Skin epidermis (tissue), 12 donors: ENCODE measurements around the gene CEP192.
"Not testable (repeated sequence)": the region's sequence is repeated elsewhere in the genome, so short reads cannot be mapped to it uniquely, and the experiment has no call there.

Experiments used
- H3K27ac ChIP-seq, 21 experiments: fragments of 200-600 bp; sonication (generic) in 11 of 21; one replicate each; pipeline ENCODE4 v1.5.0; 2020; ENCODE audit warnings: mild to moderate bottlenecking in 3 of 21, inconsistent platforms in 2 of 21, moderate library complexity in 2 of 21
- H3K4me3 ChIP-seq, 7 experiments: fragments of 200-600 bp; sonication (generic) in 2 of 7; one replicate each; pipeline ENCODE4 v1.5.0; 2020; ENCODE audit warnings: inconsistent platforms in 2 of 7, mild to moderate bottlenecking in 2 of 7, moderate library complexity in 1 of 7

Gene CEP192

GRCh38 chr18:12990967-12991820 is at the start of gene CEP192:
Gene CEP192, plus strand, starts transcription at chr18:12991362. Its CDS starts 8,063 bp downstream, at chr18:12999425.
- Histone ChIP-seq H3K4me3 (peak within 1 kb of the TSS; percentile 82 to 93 (median 84)), H3K27ac (peak within 1 kb of the TSS; percentile 27 to 95 (median 89))

GRCh38 chr18:12943215-12943614 is 47.9 kb upstream of the CEP192 start:
- no peak overlapping the region for H3K27ac ChIP-seq
- H3K4me3 ChIP-seq, result no peak overlapping the region

GRCh38 chr18:12944709-12945108 is 46.5 kb upstream of the CEP192 start:
- Histone ChIP-seq H3K4me3 (no peak overlapping the region), H3K27ac (no peak overlapping the region)

- H3K27ac ChIP-seq, result peak overlapping the region; percentile 57 to 99 (median 93)
- H3K4me3 ChIP-seq, result peak overlapping the region; percentile 41 to 72 (median 59)
Observed at GRCh38 chr18:12946549-12947284, 44.4 kb upstream of the CEP192 start.

- H3K4me3 ChIP-seq, result peak within 1 kb of the TSS; percentile 41 to 72 (median 59)
- H3K27ac ChIP-seq, result peak within 1 kb of the TSS; percentile 68 to 99 (median 94)
Observed at GRCh38 chr18:12947285-12948049, 43.7 kb upstream of the CEP192 start, which contains the start of gene SEH1L. Gene SEH1L, plus strand, starts transcription at chr18:12948011. Its CDS starts 111 bp downstream, at chr18:12948122.

GRCh38 chr18:12948050-12948804 is 42.9 kb upstream of the CEP192 start:
- Histone ChIP-seq H3K27ac (peak overlapping the region; percentile 68 to 99 (median 93)), H3K4me3 (peak overlapping the region; percentile 41 to 72 (median 59))

GRCh38 chr18:12958478-12958877 is 32.7 kb upstream of the CEP192 start:
- Histone ChIP-seq H3K27ac (no peak overlapping the region), H3K4me3 (no peak overlapping the region)

- Histone ChIP-seq H3K27ac (no peak overlapping the region), H3K4me3 (no peak overlapping the region)
Observed at GRCh38 chr18:12960395-12960794, 30.8 kb upstream of the CEP192 start.

- Histone ChIP-seq H3K4me3 (no peak overlapping the region), H3K27ac (no peak overlapping the region)
Observed at GRCh38 chr18:12960853-12961397, 30.2 kb upstream of the CEP192 start.

GRCh38 chr18:12963069-12963468 is 28.1 kb upstream of the CEP192 start:
- H3K4me3 ChIP-seq, result no peak overlapping the region
- H3K27ac ChIP-seq, result no peak overlapping the region

- Histone ChIP-seq H3K4me3 (no peak overlapping the region), H3K27ac (no peak overlapping the region)
Observed at GRCh38 chr18:12968115-12968514, 23.0 kb upstream of the CEP192 start.

GRCh38 chr18:12968619-12969018 is 22.5 kb upstream of the CEP192 start:
- no peak overlapping the region for H3K27ac ChIP-seq
- H3K4me3 ChIP-seq, result no peak overlapping the region

- H3K27ac ChIP-seq, result no peak overlapping the region
- H3K4me3 ChIP-seq, result no peak overlapping the region
Observed at GRCh38 chr18:12973562-12974213, 17.5 kb upstream of the CEP192 start.

- no peak overlapping the region for H3K4me3 ChIP-seq
- no peak overlapping the region for H3K27ac ChIP-seq
Observed at GRCh38 chr18:12975488-12975887, 15.7 kb upstream of the CEP192 start.

- Histone ChIP-seq H3K27ac (no peak overlapping the region), H3K4me3 (no peak overlapping the region)
Observed at GRCh38 chr18:12976305-12976704, 14.9 kb upstream of the CEP192 start.

- not testable (repeated sequence) for H3K27ac ChIP-seq, H3K4me3 ChIP-seq
Observed at GRCh38 chr18:12980065-12980464, 11.1 kb upstream of the CEP192 start.

GRCh38 chr18:12989397-12990122 is 1.6 kb upstream of the CEP192 start:
- Histone ChIP-seq H3K27ac (peak overlapping the region in 1 of 21 experiments; percentile 74), H3K4me3 (no peak overlapping the region)

GRCh38 chr18:12990123-12990475 is 1.1 kb upstream of the CEP192 start:
- peak overlapping the region in 6 of 21 experiments; percentile 53 to 90 (median 84) for H3K27ac ChIP-seq
- peak overlapping the region in 3 of 7 experiments; percentile 82 to 93 (median 84) for H3K4me3 ChIP-seq
